Esophagus squamous epithelium (tissue), 4 donors: ENCODE results near the gene UBE2F.

Experiments
- POLR2A ChIP-seq, 4 donors: fragments of 450-650 bp; IDR thresholded peaks; one replicate each; pipeline ENCODE4 v1.6.1; 2017; ENCODE audit warnings: antibody characterized with exemption in 4 of 4, mild to moderate bottlenecking in 4 of 4, moderate library complexity in 3 of 4
- TF ChIP-seq, protein P1 (sequence below), 6 experiments: fragments of 450-650 bp in 4 of 6; fragments of 200-600 bp in 2 of 6; sonication (generic) in 2 of 6; IDR thresholded peaks; one replicate each; pipeline ENCODE4 v1.5.1; 2016 to 2019; ENCODE audit warnings: antibody characterized with exemption in 6 of 6, mild to moderate bottlenecking in 4 of 6, moderate library complexity in 4 of 6

DNA sequence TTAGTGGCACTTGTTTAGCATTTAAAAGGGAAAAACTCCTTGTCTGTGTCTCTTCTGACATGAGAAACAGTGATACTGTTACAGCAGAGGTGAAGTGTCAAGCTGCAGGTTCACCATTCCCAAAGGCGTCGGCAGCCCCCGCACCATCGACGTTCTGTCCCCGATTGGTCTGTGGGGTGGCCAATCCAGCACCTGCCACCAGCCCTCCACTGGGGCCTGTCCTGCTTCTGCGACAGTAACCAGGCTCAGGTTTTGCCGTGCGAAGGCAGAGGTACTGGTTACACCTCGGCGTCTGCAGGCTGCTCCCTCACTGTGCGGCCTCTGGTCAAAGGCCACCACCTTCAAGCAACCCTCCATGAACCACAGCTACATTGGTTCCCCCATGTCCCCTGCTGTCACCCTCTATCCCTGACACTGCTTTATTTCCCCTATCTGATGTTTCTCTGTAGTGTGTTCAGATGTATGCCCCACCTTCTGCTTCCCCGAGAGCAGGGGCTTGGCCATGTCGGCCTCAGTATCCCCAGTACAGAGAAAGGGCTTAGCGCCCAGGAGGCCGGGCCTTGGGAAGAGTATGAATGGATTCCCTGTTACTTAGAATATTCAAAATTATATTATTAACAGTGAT, 124.7 kb downstream of the UBE2F start:
- TF ChIP-seq, protein P1, sequence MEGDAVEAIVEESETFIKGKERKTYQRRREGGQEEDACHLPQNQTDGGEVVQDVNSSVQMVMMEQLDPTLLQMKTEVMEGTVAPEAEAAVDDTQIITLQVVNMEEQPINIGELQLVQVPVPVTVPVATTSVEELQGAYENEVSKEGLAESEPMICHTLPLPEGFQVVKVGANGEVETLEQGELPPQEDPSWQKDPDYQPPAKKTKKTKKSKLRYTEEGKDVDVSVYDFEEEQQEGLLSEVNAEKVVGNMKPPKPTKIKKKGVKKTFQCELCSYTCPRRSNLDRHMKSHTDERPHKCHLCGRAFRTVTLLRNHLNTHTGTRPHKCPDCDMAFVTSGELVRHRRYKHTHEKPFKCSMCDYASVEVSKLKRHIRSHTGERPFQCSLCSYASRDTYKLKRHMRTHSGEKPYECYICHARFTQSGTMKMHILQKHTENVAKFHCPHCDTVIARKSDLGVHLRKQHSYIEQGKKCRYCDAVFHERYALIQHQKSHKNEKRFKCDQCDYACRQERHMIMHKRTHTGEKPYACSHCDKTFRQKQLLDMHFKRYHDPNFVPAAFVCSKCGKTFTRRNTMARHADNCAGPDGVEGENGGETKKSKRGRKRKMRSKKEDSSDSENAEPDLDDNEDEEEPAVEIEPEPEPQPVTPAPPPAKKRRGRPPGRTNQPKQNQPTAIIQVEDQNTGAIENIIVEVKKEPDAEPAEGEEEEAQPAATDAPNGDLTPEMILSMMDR (IDR thresholded peaks at IDR 0.05) = no peak
- no peak for TF ChIP-seq POLR2A (IDR thresholded peaks at IDR 0.05)
